Measurements from ENCODE around the gene SLX4IP. TPM values are rescaled to one million over a fixed set of nuclear protein-coding genes. Genes with fewer than 3 reads are reported as not detected.

Gene SLX4IP
- total RNA-seq, 1 experiment from 2014 or later, result 7.4 TPM

GRCh38 chr20:10520528-10520927 lies 85.4 kb downstream of the SLX4IP start:
- TF ChIP-seq NR1H2 (CRISPR knock-in tag; IDR thresholded peaks at IDR 0.05) (no peak), JUN (CRISPR knock-in tag; IDR thresholded peaks at IDR 0.05) (no peak), ZNF396 (CRISPR knock-in tag; IDR thresholded peaks at IDR 0.05; ENCODE audit: borderline replicate concordance) (no peak), MAX (CRISPR knock-in tag; IDR thresholded peaks at IDR 0.05) (no peak), CBFB (CRISPR knock-in tag; IDR thresholded peaks at IDR 0.05; ENCODE audit: low read depth) (no peak), ZNF121 (CRISPR knock-in tag; IDR thresholded peaks at IDR 0.05) (no peak), TEAD1 (CRISPR knock-in tag; IDR thresholded peaks at IDR 0.05) (no peak), RORB (CRISPR knock-in tag; IDR thresholded peaks at IDR 0.05) (no peak), ATF1 (CRISPR knock-in tag; IDR thresholded peaks at IDR 0.05) (no peak), STAT6 (CRISPR knock-in tag; conservative IDR thresholded peaks at IDR 0.05; ENCODE audit: low read depth) (no peak), ZNF232 (CRISPR knock-in tag; IDR thresholded peaks at IDR 0.05) (no peak), ARID4B (CRISPR knock-in tag; IDR thresholded peaks at IDR 0.05; ENCODE audit: borderline replicate concordance) (no peak), ERG (CRISPR knock-in tag; IDR thresholded peaks at IDR 0.05) (no peak), ESRRA (CRISPR knock-in tag; IDR thresholded peaks at IDR 0.05; ENCODE audit: borderline replicate concordance) (no peak), PRRX2 (CRISPR knock-in tag; IDR thresholded peaks at IDR 0.05) (no peak), EMX1 (CRISPR knock-in tag; IDR thresholded peaks at IDR 0.05) (no peak), ETV6 (CRISPR knock-in tag; IDR thresholded peaks at IDR 0.05) (no peak), PREB (CRISPR knock-in tag; IDR thresholded peaks at IDR 0.05; ENCODE audit: borderline replicate concordance) (no peak), ZNF317 (CRISPR knock-in tag; IDR thresholded peaks at IDR 0.05; ENCODE audit: borderline replicate concordance, low read depth) (no peak), ZNF281 (CRISPR knock-in tag; IDR thresholded peaks at IDR 0.05) (no peak)
- H3K36me3 Mint-ChIP-seq, result no peaks in the 10 kb centered on the region
- no peak for ATAC-seq
- no peak for DNase-seq (ENCODE audit: low spot score)
- CTCF ChIA-PET, result no interaction called here
- peaks cover 42% of the 10 kb centered on the region for H3K4me1 Mint-ChIP-seq
- POLR2A ChIA-PET, result interaction anchor here (0.6 kb wide), 1 partner anchor 1589 kb away, joined by 8 read pairs; no protein-coding TSS in a partner anchor
- H3K4me3 Mint-ChIP-seq, result no peak overlapping the region
- no peak overlapping the region for H3K27ac Mint-ChIP-seq
- H3K9me3 Mint-ChIP-seq, result no peaks in the 10 kb centered on the region
- no peaks in the 10 kb centered on the region for H3K27me3 Mint-ChIP-seq (ENCODE audit: low read depth)

Measured in WTC11 (cell line).